CD14-positive monocyte (primary cell): ENCODE measurements around the gene NDUFA13. TPM values are rescaled to one million over a fixed set of nuclear protein-coding genes. Genes with fewer than 3 reads are reported as not detected.

ENCODE experiments used
- DNase-seq, 3 donors: peaks; one replicate each; pipeline ENCODE4 v3.0.0-alpha.2; 2011 to 2022
- H2AFZ ChIP-seq: 2 replicates; pipeline ENCODE4 v1.6.0; 2012; ENCODE audit warnings: mild to moderate bottlenecking, low read depth, low read length, inconsistent platforms; ENCODE audit not compliant: insufficient read depth, poor library complexity, severe bottlenecking
- H3K27ac ChIP-seq, 2 donors: 1 replicate in 1 of 2; 2 replicates in 1 of 2; pipeline ENCODE4 v1.5.1; 2012 to 2013; ENCODE audit warnings: low read length in 2 of 2, control low read depth in 1 of 2, inconsistent platforms in 1 of 2, low read depth in 1 of 2, mild to moderate bottlenecking in 1 of 2
- H3K27me3 ChIP-seq, 2 donors: one replicate each; pipeline versions ENCODE4 v1.6.0 to v1.6.1; 2011 to 2013; ENCODE audit warnings: low read length in 2 of 2; ENCODE audit not compliant: control insufficient read depth in 2 of 2, insufficient read depth in 2 of 2
- H3K36me3 ChIP-seq, 2 donors: replicated peaks in 1 of 2; 1 replicate in 1 of 2; 2 replicates in 1 of 2; pipeline versions ENCODE4 v1.5.1 to v1.6.1; 2012 to 2013; ENCODE audit warnings: low read length in 2 of 2, control low read depth in 1 of 2, inconsistent platforms in 1 of 2, mild to moderate bottlenecking in 1 of 2; ENCODE audit not compliant: insufficient read depth in 2 of 2, control insufficient read depth in 1 of 2
- H3K4me1 ChIP-seq, 2 donors: 1 replicate in 1 of 2; 2 replicates in 1 of 2; pipeline versions ENCODE4 v1.5.1 to v1.6.1; 2012 to 2013; ENCODE audit warnings: low read length in 2 of 2, control low read depth in 1 of 2, inconsistent platforms in 1 of 2, mild to moderate bottlenecking in 1 of 2, moderate library complexity in 1 of 2; ENCODE audit not compliant: insufficient read depth in 2 of 2, control insufficient read depth in 1 of 2
- H3K4me2 ChIP-seq: replicated peaks from 2 replicates; pipeline ENCODE3; 2012; ENCODE audit warnings: low read length, moderate library complexity, mild to moderate bottlenecking; ENCODE audit not compliant: poor library complexity, severe bottlenecking; ENCODE audit errors: extremely low read depth
- H3K4me3 ChIP-seq, 3 experiments: fragments of 200-600 bp in 1 of 3; sonication (generic) in 1 of 3; replicated peaks in 1 of 3; 1 replicate in 2 of 3; 2 replicates in 1 of 3; pipeline ENCODE4 v1.5.1; 2011 to 2013; ENCODE audit warnings: low read length in 3 of 3, mild to moderate bottlenecking in 3 of 3, control low read depth in 2 of 3, low read depth in 2 of 3, inconsistent platforms in 1 of 3, moderate library complexity in 1 of 3
- H3K79me2 ChIP-seq: 2 replicates; pipeline ENCODE4 v1.6.0; 2012; ENCODE audit warnings: mild to moderate bottlenecking, control low read depth, inconsistent platforms, low read length, moderate library complexity; ENCODE audit not compliant: insufficient read depth
- H3K9ac ChIP-seq: 2 replicates; pipeline ENCODE4 v1.6.0; 2017; ENCODE audit warnings: low read length, mild to moderate bottlenecking; ENCODE audit not compliant: insufficient read depth, poor library complexity, severe bottlenecking
- H3K9me3 ChIP-seq, 2 donors: replicated peaks in 1 of 2; 1 replicate in 1 of 2; 2 replicates in 1 of 2; pipeline versions ENCODE4 v1.5.1 to v1.6.1; 2012 to 2013; ENCODE audit warnings: low read length in 2 of 2, control low read depth in 1 of 2; ENCODE audit not compliant: control insufficient read depth in 1 of 2, insufficient read depth in 1 of 2
- H4K20me1 ChIP-seq: 2 replicates; pipeline ENCODE4 v1.6.0; 2012; ENCODE audit warnings: mild to moderate bottlenecking, low read length, control low read depth, moderate library complexity; ENCODE audit not compliant: insufficient read depth
- H3K27ac Mint-ChIP-seq, 7 donors: one replicate each; pipeline ENCODE4 v1.8.0; 2020; ENCODE audit warnings: mild to moderate bottlenecking in 7 of 7, mixed read lengths in 7 of 7, moderate library complexity in 6 of 7, inconsistent platforms in 2 of 7
- H3K27me3 Mint-ChIP-seq, 3 donors: one replicate each; pipeline ENCODE4 v1.8.0; 2021 to 2022; ENCODE audit warnings: low read depth in 3 of 3, mild to moderate bottlenecking in 3 of 3, mixed read lengths in 3 of 3, moderate library complexity in 3 of 3, inconsistent platforms in 1 of 3
- H3K36me3 Mint-ChIP-seq, 2 donors: one replicate each; pipeline ENCODE4 v1.8.0; 2020; ENCODE audit warnings: mixed read lengths in 2 of 2, inconsistent platforms in 1 of 2, mild to moderate bottlenecking in 1 of 2
- H3K4me1 Mint-ChIP-seq: one replicate; pipeline ENCODE4 v1.8.0; 2020; ENCODE audit warnings: mild to moderate bottlenecking, mixed read lengths
- H3K4me3 Mint-ChIP-seq, 2 donors: one replicate each; pipeline ENCODE4 v1.8.0; 2020; ENCODE audit warnings: mild to moderate bottlenecking in 2 of 2, mixed read lengths in 2 of 2, moderate library complexity in 1 of 2
- H3K9me3 Mint-ChIP-seq, 7 donors: one replicate each; pipeline ENCODE4 v1.8.0; 2020 to 2022; ENCODE audit warnings: mixed read lengths in 7 of 7, mild to moderate bottlenecking in 6 of 7, moderate library complexity in 6 of 7, inconsistent platforms in 2 of 7
- WGBS: methylation state at CpG from one replicate; pipeline ENCODE4 v1.1.5; 2013; ENCODE audit warnings: missing lambda C conversion rate; ENCODE audit not compliant: insufficient coverage; 5-methylcytosine and 5-hydroxymethylcytosine counted together
- intact Hi-C, 2 donors: fragments of 100-400 bp; cut with micrococcal nuclease; formaldehyde crosslinking; loops; one replicate each; pipeline versions ENCODE4 v1.15.0 to v1.15.1; 2023
- polyA plus RNA-seq, 3 donors: library from polyadenylated mRNA; depleted of rRNA in 1 of 3; unstranded in 2 of 3; stranded (reverse) in 1 of 3; fragments of 300-500 nt in 2 of 3; fragments of >200 nt in 1 of 3; fragmentation: Illumina TruSeq in 2 of 3; gene quantifications; 1 replicate in 2 of 3; 2 replicates in 1 of 3; pipeline ENCODE4 v1.2.3, GENCODE V29; 2012 to 2021
- TF ChIP-seq, protein P1 (sequence below): fragments of 200-600 bp; IDR thresholded peaks from one replicate; pipeline ENCODE4 v1.8.0; 2022; ENCODE audit warnings: antibody characterized with exemption, mild to moderate bottlenecking

NDUFA13 gene
- polyA plus RNA-seq, 3 donors, result 86.7 to 433 (median 361) TPM

DNA sequence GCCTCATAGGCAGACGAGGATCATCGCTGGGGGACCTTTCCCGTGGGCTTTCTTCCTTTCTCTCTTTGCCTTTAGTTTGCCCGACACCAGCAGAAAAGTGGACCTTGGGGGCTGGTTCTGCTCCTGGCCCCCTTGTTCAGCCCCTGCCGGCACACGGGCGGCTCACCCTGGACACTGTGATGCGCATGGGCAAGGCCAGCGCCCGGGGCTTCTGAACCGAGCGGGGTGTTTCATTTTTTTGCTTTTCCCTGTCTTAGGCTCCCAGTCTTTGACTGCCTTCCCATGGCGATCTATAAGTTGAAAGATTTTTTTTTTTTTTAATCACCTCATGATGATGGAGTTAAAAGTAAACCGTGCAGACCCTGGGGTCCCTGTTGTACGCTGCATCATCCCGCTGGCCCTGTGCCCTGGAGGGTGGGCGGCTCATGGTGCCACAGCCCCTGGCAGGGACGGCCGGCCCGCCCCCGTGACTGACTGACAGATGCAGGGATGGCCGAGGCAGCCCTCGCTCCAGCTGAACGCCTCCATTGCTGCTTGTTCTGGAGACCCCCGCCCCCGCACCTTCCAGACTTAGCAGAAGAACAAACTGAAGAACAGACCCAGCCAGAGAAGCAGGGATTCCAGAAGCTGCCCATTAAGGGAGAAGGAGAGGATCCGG is 10.2 kb upstream of the NDUFA13 start:
- H3K27ac ChIP-seq, result no peak overlapping the region
- no peaks in the 10 kb centered on the region for H3K4me1 Mint-ChIP-seq
- TF ChIP-seq, protein P1, sequence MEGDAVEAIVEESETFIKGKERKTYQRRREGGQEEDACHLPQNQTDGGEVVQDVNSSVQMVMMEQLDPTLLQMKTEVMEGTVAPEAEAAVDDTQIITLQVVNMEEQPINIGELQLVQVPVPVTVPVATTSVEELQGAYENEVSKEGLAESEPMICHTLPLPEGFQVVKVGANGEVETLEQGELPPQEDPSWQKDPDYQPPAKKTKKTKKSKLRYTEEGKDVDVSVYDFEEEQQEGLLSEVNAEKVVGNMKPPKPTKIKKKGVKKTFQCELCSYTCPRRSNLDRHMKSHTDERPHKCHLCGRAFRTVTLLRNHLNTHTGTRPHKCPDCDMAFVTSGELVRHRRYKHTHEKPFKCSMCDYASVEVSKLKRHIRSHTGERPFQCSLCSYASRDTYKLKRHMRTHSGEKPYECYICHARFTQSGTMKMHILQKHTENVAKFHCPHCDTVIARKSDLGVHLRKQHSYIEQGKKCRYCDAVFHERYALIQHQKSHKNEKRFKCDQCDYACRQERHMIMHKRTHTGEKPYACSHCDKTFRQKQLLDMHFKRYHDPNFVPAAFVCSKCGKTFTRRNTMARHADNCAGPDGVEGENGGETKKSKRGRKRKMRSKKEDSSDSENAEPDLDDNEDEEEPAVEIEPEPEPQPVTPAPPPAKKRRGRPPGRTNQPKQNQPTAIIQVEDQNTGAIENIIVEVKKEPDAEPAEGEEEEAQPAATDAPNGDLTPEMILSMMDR, result no peak
- H3K27ac Mint-ChIP-seq, result peak overlapping the region in 2 of 7 donors; percentile 50
- H3K36me3 Mint-ChIP-seq, result peaks cover 69 to 72% of the 10 kb centered on the region in 2 donors
- intact Hi-C loops, result no loop called here
- peaks cover 7% of the 10 kb centered on the region for H4K20me1 ChIP-seq
- 97% methylated on average over 25 of the region's 27 CpGs for WGBS
- no peak overlapping the region for H3K4me3 Mint-ChIP-seq
- H3K4me3 ChIP-seq, result no peak overlapping the region
- peaks cover 66 to 74% of the 10 kb centered on the region in 2 donors for H3K36me3 ChIP-seq
- no peak for DNase-seq
- H3K27me3 Mint-ChIP-seq, result peaks cover 0 to 3% (median 1%) of the 10 kb centered on the region in 3 donors
- H3K27me3 ChIP-seq, result no peaks in the 10 kb centered on the region
- H3K9ac ChIP-seq, result no peak overlapping the region
- peaks cover 0 to 3% (median 0%) of the 10 kb centered on the region in 7 donors for H3K9me3 Mint-ChIP-seq
- H3K9me3 ChIP-seq, result no peaks in the 10 kb centered on the region
- H3K4me1 ChIP-seq, result no peaks in the 10 kb centered on the region
- no peaks in the 10 kb centered on the region for H3K79me2 ChIP-seq
- no peak overlapping the region for H3K4me2 ChIP-seq
- no peak overlapping the region for H2AFZ ChIP-seq

DNA sequence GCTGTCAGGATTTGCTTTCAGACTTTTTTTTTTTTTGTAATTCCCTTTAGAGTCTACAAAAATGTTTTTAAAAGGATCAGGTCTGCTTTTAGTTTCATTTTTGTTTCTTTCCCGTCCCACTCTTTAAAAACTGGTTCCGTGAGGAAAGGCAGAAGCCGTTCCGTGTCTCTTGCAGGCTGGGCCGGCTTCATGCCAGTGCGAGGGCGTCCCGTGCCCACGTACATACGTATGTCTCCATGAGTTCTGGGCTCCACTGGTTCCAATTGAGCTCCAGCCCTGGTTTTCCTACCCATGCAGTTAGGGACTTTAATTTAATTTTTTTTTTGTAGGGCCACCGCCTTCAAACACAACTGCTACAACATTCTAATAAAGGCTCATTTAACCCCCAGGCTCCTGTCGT is 9.4 kb upstream of the NDUFA13 start:
- DNase-seq, result no peak
- no peak overlapping the region for H3K4me3 Mint-ChIP-seq
- Histone ChIP-seq H4K20me1 (no peaks in the 10 kb centered on the region), H3K27ac (no peak overlapping the region), H3K36me3 (peaks cover 58 to 66% of the 10 kb centered on the region in 2 donors), H3K27me3 (no peaks in the 10 kb centered on the region), H3K4me2 (no peak overlapping the region), H3K4me1 (no peaks in the 10 kb centered on the region), H2AFZ (no peak overlapping the region), H3K9ac (no peak overlapping the region), H3K79me2 (no peaks in the 10 kb centered on the region), H3K9me3 (no peaks in the 10 kb centered on the region), H3K4me3 (no peak overlapping the region)
- H3K27ac Mint-ChIP-seq, result peak overlapping the region in 1 of 7 donors; percentile 54
- peaks cover 0 to 2% (median 0%) of the 10 kb centered on the region in 7 donors for H3K9me3 Mint-ChIP-seq
- intact Hi-C loops, result no loop called here
- no peaks in the 10 kb centered on the region for H3K4me1 Mint-ChIP-seq
- over 99% methylated on average over 10 of the region's 12 CpGs for WGBS
- H3K27me3 Mint-ChIP-seq, result peaks cover 1 to 3% (median 2%) of the 10 kb centered on the region in 3 donors
- peaks cover 63 to 65% of the 10 kb centered on the region in 2 donors for H3K36me3 Mint-ChIP-seq
- TF ChIP-seq, protein P1, result no peak
